Activated CD4-positive, alpha-beta T cell treated with anti-CD3 and anti-CD28 coated beads, Interleukin-2, amount 50 U/mL, for 4 hours (primary cell): ENCODE results near the gene ABTB2.
"Not testable (repeated sequence)": the region's sequence is repeated elsewhere in the genome, so short reads cannot be mapped to it uniquely, and the experiment has no call there.

ENCODE experiments used
- DNase-seq, 2 experiments: peaks; one replicate each; pipeline ENCODE4 v3.0.0-alpha.2; 2020

ABTB2 gene

GRCh38 chr11:34182921-34183685 lies 174.7 kb downstream of the ABTB2 start:
- no peak for DNase-seq

GRCh38 chr11:34182425-34182824 lies 175.4 kb downstream of the ABTB2 start:
- DNase-seq = no peak

DNA sequence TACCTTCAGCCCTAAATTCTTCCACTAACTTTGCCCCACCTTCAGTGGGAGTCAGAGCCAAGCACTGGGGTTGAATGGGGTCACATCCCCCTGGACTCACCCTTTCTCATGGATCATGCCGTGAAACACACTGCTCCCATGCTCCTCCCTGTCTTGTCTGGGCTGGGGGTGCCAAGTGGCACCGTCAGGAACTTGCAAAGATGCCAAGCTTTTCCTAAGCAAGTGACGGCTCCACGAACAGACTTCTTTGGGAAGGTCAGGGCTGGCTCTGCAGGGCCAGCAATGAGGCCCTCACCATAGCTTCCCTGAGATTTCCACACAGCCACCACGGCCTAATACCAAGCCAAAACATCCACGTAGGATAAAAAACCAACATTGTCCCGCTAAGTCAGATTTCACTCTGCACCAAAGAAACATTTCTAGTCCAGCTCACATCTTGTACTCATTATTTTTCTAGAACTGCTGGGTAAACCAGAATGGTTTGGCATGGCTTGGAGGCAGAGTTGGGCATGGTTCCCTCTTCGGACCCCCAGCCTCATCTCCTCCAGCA lies 175.9 kb downstream of the ABTB2 start:
- no peak for DNase-seq

DNA sequence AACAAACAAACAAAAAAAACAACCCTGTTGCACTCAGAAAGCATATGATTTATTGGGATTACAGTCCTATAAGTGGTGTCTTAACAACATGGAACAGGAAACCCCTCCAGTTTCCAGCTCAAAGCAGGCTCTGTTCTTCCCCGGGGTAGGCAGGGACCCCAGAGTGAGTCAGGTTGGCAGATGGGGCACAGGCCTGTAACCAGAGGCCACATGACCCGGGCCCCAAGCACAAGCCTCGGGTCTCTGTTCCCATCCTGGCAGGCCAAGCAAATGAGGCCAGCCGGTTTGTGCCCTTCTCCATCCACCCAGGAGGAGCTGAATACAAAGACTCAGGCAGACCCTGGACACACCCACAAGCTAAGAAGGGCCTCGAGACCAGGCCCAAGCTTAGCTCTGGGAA lies 176.6 kb downstream of the ABTB2 start:
- DNase-seq = no peak

GRCh38 chr11:34180814-34181165 lies 177.0 kb downstream of the ABTB2 start:
- not testable (repeated sequence) for DNase-seq

DNA sequence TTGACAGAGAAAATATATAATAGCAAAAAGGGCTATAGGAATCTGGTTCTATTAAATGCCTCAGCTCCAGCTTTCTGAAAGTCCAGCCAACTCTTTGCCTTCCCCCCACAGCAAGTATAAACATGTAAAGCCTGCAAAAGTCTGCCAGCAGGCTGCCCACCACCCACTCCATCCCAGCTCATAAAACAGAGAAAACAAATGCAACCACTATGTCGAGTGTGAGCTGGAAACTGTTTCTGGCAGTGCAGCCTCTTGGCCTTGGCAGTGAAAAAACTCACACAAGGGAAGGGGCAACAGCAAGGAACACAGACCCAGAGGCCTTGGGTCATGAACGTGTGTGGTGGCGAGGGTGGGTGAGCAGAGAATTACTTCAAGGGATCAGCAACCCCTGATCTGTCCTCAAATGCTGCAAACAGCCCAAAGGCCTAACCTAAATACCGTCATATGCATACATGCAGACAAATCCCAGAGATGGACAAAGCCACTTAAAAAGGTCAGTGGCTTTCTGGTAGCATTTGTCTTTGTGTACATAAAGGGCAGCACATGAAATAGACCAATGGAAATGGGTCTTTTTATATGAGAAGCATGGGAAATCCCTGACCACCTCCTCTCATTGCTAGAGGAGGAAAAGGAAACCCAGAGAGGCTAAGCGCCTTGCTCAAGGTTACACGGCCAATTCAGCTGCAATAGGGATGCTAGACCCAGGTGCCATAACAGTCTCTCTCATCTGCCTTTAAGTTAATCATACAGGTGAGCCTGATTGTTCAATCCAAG lies 177.6 kb downstream of the ABTB2 start:
- no peak for DNase-seq

- DNase-seq = no peak
These were observed 178.7 kb downstream of the ABTB2 start for GRCh38 chr11:34179026-34179675.

DNA sequence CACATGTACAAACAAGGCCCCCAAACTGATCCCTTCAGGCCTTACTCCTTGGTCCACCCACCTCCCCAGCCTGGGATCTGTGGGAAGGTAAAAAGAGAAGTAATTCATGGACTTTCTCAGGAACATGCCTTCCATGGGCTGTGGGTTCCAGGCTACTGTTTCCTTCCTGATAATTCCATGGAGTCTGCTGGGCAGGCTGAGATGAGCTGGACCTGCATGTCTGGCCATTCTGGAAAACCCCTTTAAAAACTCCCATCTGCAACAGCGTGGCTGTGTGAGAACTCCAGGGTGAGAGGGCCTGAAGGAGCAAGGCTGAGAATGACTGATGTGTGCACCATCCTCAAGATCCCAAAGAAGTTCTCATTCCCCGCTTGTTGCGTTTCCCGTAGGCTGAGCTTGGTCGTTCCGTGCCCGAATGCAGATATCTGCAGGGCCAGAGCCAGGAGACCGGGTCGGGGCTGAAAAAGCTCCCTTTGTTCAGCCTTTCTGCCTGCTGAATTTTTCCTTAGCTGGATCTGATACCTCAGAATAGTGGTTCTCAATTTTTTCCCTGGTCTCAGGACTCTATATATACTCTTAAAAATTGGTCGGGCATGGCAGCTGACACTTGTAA lies 179.5 kb downstream of the ABTB2 start:
- DNase-seq = no peak

DNA sequence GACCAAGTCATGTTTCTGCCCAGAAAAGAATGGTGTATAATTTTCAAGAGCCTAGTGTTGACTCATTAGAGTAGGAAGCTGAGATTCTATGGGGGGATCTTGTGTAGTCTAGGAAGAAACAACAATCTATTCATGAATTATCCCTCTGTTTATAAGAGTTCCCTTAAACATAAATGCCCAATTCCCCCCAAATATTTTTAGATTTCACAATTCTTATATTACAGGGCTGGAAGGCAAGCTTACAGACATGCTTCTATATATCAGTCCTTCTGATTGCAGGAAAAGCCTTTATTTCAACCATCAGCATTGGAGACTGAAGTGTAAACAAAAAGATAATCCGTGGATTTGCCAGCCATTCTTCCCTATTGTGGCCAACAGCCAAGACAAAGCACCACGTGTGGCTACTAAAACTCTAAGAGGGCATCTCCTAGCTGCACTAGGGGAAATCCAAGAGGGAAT lies 181.0 kb downstream of the ABTB2 start:
- DNase-seq = no peak

- DNase-seq = no peak
These were observed 182.4 kb downstream of the ABTB2 start for GRCh38 chr11:34175284-34176019.

DNA sequence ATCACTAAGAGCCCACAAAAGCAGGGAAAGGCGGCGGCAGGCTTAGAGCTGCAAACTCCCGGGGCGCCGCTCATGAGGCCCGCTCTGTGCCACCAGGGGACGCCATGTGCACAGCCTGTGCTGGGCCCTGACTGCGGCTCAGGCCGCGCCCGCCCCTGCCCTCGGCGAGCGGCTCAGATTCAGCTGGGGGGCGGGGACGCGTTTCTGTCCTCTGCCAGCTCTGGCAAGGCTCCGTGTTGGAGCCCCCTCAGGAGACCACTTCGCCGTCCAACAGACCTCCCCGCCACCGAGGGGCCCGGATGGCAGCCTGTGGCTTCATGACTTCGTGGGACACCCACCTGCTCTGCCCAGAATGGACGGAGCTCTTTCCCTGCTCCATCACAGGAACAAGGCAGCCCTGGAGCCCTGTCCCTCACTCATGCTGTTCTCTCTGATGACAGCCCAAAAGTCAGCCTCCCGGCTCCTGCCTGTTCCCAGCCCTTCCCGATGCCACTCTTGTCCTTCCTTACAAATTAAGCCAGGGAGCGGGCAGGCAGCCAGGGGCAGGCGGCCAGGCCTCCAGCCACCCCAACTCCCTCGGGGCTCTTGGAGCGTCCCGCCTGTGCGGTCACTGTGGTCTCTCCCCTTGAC lies 183.3 kb downstream of the ABTB2 start:
- DNase-seq = peak; percentile 78

GRCh38 chr11:34173050-34173449 lies 184.8 kb downstream of the ABTB2 start:
- DNase-seq = no peak

DNA sequence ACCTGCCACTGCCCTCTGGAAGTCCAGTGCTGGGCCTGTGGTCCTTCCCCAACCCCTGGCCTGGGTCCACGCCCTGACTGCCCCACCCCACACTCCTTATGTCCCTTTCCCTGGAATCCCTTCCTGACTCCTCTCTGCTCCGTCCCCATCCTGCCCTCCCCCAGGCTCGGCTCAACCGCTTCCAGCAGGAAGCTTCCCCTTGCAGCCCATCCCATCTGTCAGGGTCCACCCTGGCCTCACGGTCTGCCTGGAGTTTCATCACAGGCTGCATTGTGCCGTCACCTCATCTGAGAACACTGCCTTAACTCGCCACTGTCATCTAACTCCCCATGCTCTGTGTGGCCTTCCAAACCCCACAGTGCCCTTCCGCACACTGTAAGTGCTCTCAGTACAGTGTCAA lies 188.1 kb downstream of the ABTB2 start:
- no peak for DNase-seq

DNA sequence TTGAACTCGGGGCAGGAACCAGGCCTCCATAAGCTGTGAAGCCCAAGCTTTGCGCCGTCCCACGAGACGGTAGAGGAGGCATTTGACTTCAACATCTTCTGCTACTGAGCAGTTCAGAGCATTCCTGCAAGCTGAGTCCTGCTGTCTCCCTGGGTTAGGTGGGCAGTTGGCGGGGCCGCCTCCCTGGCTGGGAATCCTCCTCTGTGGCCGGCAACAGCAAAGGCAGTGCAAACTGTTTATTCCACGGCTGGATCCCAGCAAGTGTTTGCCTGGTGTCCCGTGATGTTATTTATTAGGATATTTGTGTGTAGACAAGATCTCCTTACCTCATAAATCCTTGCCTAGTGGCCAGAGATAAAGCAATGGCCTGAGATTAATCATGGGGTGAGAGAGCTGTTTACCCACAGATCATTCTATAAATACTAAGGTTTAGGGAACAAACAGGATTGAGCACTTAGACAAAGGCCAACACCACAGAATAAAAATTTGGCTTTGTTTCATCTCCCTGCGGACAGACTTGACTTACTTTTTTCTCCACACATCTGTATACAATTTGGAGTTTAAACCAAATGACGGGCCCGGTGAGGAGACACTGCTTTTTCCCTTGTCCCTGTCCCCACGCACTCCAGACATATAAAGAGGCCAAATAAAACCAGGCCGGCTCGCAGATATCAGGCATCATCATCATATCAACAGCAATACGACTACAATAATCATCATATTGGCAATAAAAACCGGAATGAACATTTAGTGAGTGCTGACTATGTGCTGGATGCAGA lies 189.0 kb downstream of the ABTB2 start:
- no peak for DNase-seq

GRCh38 chr11:34167961-34168360 lies 189.8 kb downstream of the ABTB2 start:
- DNase-seq = no peak

DNA sequence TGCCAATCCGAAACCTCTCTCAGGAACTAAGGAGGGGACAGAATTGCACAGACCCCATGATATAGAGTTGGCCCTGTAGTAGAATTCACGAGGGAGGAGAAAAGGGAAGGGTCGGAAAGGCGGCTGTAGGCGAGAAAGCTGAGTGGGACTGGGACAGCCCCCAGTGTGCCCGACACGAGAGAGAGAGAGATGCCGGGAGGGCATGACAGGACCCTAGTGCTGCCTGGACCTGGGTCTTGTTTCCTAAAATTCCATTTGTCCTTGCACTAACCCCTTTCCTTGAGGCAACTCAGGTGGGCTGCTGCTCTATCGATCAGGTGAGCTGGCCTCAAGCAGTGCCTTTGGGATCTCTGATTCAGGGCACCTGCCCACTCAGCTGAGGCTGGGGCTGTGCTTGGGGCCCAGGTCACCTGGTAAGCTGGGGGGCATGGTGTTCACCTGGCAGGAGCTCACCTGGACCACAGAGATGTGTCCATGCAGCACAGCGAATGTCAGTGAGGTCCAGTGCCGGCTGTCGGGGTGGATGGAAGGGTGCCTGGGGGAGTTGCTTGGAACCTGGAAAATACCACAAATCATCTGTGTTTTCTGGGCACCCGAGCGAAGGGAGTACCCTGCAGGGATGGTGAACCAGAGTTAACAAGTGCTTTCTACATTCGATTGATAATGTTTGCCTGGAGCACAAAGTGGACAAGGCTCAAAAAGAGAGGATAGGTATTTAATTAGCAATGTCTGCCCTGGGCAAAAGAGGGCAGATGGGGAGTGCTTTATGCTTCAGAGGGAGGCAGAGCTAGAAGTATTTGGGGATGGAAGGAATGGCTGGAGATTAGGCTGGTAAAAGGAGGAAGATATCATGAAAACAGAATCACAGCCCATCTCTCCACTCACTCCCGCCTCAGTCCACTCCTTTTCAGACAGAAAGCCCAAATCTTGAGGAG lies 190.7 kb downstream of the ABTB2 start:
- DNase-seq = no peak

GRCh38 chr11:34165786-34166555 lies 191.8 kb downstream of the ABTB2 start:
- no peak for DNase-seq

DNA sequence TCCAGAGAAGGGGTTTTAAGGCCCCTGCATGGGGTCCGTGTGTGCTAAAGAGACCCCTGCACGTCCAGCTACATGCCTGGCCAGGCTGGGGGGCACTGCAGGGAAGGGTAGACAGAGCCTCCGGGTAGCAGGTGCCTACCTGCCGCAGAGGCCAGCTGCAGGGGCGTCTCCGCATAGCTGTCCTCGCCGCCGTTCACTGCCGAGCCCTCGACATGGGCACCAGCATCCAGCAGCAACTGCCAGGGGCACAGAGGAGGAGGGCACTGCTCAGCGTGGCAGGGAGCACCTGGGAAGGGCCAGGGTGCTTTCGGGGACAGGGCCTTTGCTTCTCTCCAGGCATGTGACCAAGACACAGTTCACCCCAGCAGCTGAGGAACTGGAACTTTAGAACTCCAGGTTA lies 192.7 kb downstream of the ABTB2 start:
- DNase-seq = no peak

- DNase-seq = no peak
These were observed 195.0 kb downstream of the ABTB2 start for GRCh38 chr11:34162856-34163255.
